ENCODE data around the gene TGFBI.
A peak's percentile ranks its signal among the peaks of the same experiment; 100 is the strongest.
"Not testable (repeated sequence)": the region's sequence is repeated elsewhere in the genome, so short reads cannot be mapped to it uniquely, and the experiment has no call there.

The TGFBI gene

DNA sequence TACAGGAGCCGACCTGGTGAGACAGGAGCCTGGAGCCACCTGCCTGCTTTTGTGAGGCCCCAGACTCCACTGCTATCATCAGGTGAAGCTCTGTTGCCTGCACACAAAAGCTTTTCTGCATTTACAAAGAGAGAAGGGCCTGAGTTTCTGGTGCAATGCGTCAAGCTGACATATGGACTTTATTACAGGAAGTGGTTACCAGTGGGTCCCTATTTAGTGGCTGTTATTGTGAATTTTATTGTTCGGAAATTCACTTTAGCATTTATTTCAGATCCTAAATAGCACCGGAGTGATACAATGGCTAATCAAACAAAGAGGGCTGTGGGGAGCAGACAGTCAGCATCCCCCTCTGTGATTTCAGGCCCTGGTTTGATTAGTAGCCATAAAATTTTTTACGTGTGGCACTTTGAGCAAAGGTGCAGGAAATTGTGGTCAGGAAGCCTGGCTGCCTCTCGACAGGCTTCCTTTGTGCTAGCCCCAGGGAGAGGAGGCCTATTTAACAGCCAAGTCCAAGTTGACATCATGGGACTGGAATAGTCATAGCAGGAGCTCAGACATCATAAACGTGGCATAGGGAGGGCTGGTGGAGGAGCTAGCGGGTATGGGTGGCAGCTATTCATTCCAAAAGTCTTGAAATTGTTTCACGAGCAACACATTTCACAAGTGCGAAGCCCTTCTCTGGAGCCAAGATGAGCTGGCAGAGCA, 8.4 kb downstream of the TGFBI start:
- peak overlapping the region; percentile 66 for H3K4me3 Mint-ChIP-seq
- H3K27me3 Mint-ChIP-seq: no peaks in the 10 kb centered on the region
- H3K9me3 Mint-ChIP-seq: no peaks in the 10 kb centered on the region
- peaks cover 100% of the 10 kb centered on the region for H3K36me3 Mint-ChIP-seq (ENCODE audit: low read depth)
- peak overlapping the region; percentile 71 for H3K27ac Mint-ChIP-seq
- H3K4me1 Mint-ChIP-seq (ENCODE audit: low read depth): peaks cover 92% of the 10 kb centered on the region
- intact Hi-C loops (cut with micrococcal nuclease): no loop called here

- Mint-ChIP-seq H3K9me3 (no peaks in the 10 kb centered on the region), H3K27me3 (no peaks in the 10 kb centered on the region), H3K36me3 (ENCODE audit: low read depth) (peaks cover 100% of the 10 kb centered on the region), H3K4me1 (ENCODE audit: low read depth) (peaks cover 89% of the 10 kb centered on the region), H3K4me3 (no peak overlapping the region), H3K27ac (no peak overlapping the region)
- intact Hi-C loops (cut with micrococcal nuclease): no loop called here
These were observed 9.8 kb downstream of the TGFBI start for GRCh38 chr5:136038635-136039034.

DNA sequence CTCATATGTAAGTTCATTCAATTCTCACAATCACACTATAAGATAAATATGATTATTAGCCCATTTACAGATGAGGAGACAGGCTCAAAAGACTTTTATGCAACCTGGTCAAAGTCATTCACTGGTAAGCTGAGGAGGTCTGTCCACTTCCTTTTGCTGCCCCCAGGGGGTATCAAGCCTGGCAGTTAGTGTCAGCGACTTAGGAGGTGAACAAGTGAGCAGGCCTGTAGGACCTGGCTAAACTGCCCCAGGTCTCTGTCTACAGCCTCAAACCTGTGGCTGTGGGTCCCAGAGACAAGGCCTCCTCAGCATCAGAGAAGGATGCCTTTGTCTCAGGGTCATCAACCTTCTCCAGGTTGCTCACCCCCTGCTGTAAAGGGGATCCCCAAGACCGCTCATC, 10.4 kb downstream of the TGFBI start:
- Mint-ChIP-seq H3K27ac (peak overlapping the region; percentile 50), H3K36me3 (ENCODE audit: low read depth) (peaks cover 100% of the 10 kb centered on the region), H3K9me3 (no peaks in the 10 kb centered on the region), H3K27me3 (no peaks in the 10 kb centered on the region), H3K4me3 (no peak overlapping the region), H3K4me1 (ENCODE audit: low read depth) (peaks cover 89% of the 10 kb centered on the region)
- intact Hi-C loops (cut with micrococcal nuclease): no loop called here

GRCh38 chr5:136040746-136041415, 12.1 kb downstream of the TGFBI start:
- Mint-ChIP-seq H3K4me3 (peak overlapping the region; percentile 6), H3K27ac (peak overlapping the region; percentile 81), H3K4me1 (ENCODE audit: low read depth) (peaks cover 86% of the 10 kb centered on the region), H3K9me3 (no peaks in the 10 kb centered on the region), H3K36me3 (ENCODE audit: low read depth) (peaks cover 100% of the 10 kb centered on the region), H3K27me3 (no peaks in the 10 kb centered on the region)
- intact Hi-C loops (cut with micrococcal nuclease): no loop called here

DNA sequence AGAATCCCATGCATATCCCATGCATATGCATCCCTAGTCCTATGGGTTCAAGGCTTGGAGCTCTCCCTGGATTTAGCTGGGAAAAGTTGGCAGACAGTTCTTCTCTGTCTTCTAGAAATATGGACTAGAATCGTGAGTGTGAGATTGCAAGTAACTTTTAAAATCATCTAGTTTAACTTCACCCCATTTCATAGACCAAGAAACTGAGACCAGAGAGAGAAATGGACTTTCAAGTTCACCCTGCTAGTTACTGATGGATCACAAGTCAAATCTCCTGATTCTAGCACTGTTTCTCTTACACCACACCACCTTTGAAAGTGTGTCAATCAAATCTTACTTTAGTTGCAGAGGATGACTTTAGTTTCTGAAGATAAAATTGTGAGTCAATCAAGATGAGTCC, 13.4 kb downstream of the TGFBI start:
- Mint-ChIP-seq H3K27ac (peak overlapping the region; percentile 81), H3K27me3 (no peaks in the 10 kb centered on the region)
- intact Hi-C loops (cut with micrococcal nuclease): no loop called here

GRCh38 chr5:136042665-136043121, 13.9 kb downstream of the TGFBI start:
- intact Hi-C loops (cut with micrococcal nuclease): no loop called here
- H3K9me3 Mint-ChIP-seq: no peaks in the 10 kb centered on the region
- H3K4me3 Mint-ChIP-seq: peak overlapping the region; percentile 17
- peaks cover 100% of the 10 kb centered on the region for H3K36me3 Mint-ChIP-seq (ENCODE audit: low read depth)
- peak overlapping the region; percentile 81 for H3K27ac Mint-ChIP-seq
- H3K27me3 Mint-ChIP-seq: no peaks in the 10 kb centered on the region
- peaks cover 86% of the 10 kb centered on the region for H3K4me1 Mint-ChIP-seq (ENCODE audit: low read depth)

More for the DNA sequence above, 13.4 kb downstream of the TGFBI start:
- Mint-ChIP-seq H3K4me1 (ENCODE audit: low read depth) (peaks cover 86% of the 10 kb centered on the region), H3K9me3 (no peaks in the 10 kb centered on the region), H3K36me3 (ENCODE audit: low read depth) (peaks cover 100% of the 10 kb centered on the region), H3K4me3 (no peak overlapping the region)

- H3K27ac Mint-ChIP-seq: peak overlapping the region; percentile 81
These were observed 14.8 kb downstream of the TGFBI start for GRCh38 chr5:136043551-136043950.

GRCh38 chr5:136043968-136044610, 15.3 kb downstream of the TGFBI start:
- H3K36me3 Mint-ChIP-seq (ENCODE audit: low read depth): peaks cover 100% of the 10 kb centered on the region
- no peak overlapping the region for H3K4me3 Mint-ChIP-seq
- intact Hi-C loops (cut with micrococcal nuclease): no loop called here
- peaks cover 92% of the 10 kb centered on the region for H3K4me1 Mint-ChIP-seq (ENCODE audit: low read depth)
- H3K9me3 Mint-ChIP-seq: no peaks in the 10 kb centered on the region
- no peaks in the 10 kb centered on the region for H3K27me3 Mint-ChIP-seq
- peak overlapping the region; percentile 81 for H3K27ac Mint-ChIP-seq

More at GRCh38 chr5:136043551-136043950, 14.8 kb downstream of the TGFBI start:
- Mint-ChIP-seq H3K36me3 (ENCODE audit: low read depth) (peaks cover 100% of the 10 kb centered on the region), H3K4me1 (ENCODE audit: low read depth) (peaks cover 86% of the 10 kb centered on the region), H3K9me3 (no peaks in the 10 kb centered on the region), H3K27me3 (no peaks in the 10 kb centered on the region), H3K4me3 (no peak overlapping the region)
- intact Hi-C loops (cut with micrococcal nuclease): no loop called here

DNA sequence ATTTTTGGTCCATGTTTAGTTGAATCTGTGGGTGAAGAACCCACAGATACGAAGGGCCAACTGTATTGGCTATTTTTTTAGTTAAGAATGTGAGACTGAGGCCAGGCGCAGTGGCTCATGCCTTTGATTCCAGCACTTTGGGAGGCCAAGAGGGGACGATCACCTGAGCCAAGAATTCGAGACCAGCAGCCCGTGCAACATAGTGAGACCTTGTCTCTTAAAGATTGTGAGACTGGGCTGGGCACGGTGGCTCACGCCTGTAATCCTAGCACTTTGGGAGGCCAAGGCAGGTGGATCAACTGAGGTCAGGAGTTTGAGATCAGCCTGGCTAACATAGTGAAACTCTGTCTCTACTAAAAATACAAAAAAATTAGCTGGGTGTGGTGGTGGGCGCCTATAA, 16.2 kb downstream of the TGFBI start:
- H3K4me3 Mint-ChIP-seq: not testable (repeated sequence)

GRCh38 chr5:136046246-136046645, 17.5 kb downstream of the TGFBI start:
- H3K4me1 Mint-ChIP-seq (ENCODE audit: low read depth): peaks cover 92% of the 10 kb centered on the region
- H3K27me3 Mint-ChIP-seq: no peaks in the 10 kb centered on the region
- H3K4me3 Mint-ChIP-seq: no peak overlapping the region
- peak overlapping the region; percentile 81 for H3K27ac Mint-ChIP-seq
- no peaks in the 10 kb centered on the region for H3K9me3 Mint-ChIP-seq
- intact Hi-C loops (cut with micrococcal nuclease): no loop called here
- peaks cover 100% of the 10 kb centered on the region for H3K36me3 Mint-ChIP-seq (ENCODE audit: low read depth)

More for the DNA sequence above, 16.2 kb downstream of the TGFBI start:
- Mint-ChIP-seq H3K36me3 (ENCODE audit: low read depth) (peaks cover 100% of the 10 kb centered on the region), H3K4me1 (ENCODE audit: low read depth) (peaks cover 92% of the 10 kb centered on the region), H3K27ac (peak overlapping the region; percentile 81)
- H3K27me3 Mint-ChIP-seq; intact Hi-C loops (cut with micrococcal nuclease); H3K9me3 Mint-ChIP-seq: not testable (repeated sequence)

- intact Hi-C loops (cut with micrococcal nuclease): no loop called here
- Mint-ChIP-seq H3K27me3 (no peaks in the 10 kb centered on the region), H3K36me3 (ENCODE audit: low read depth) (peaks cover 100% of the 10 kb centered on the region), H3K4me1 (ENCODE audit: low read depth) (peaks cover 91% of the 10 kb centered on the region), H3K9me3 (no peaks in the 10 kb centered on the region), H3K27ac (peak overlapping the region; percentile 81), H3K4me3 (peak overlapping the region; percentile 36)
These were observed 19.1 kb downstream of the TGFBI start for GRCh38 chr5:136047858-136048257.

GRCh38 chr5:136048966-136049365, 20.2 kb downstream of the TGFBI start:
- H3K9me3 Mint-ChIP-seq: no peaks in the 10 kb centered on the region
- peaks cover 92% of the 10 kb centered on the region for H3K4me1 Mint-ChIP-seq (ENCODE audit: low read depth)
- intact Hi-C loops (cut with micrococcal nuclease): no loop called here
- no peaks in the 10 kb centered on the region for H3K27me3 Mint-ChIP-seq
- no peak overlapping the region for H3K4me3 Mint-ChIP-seq
- H3K36me3 Mint-ChIP-seq (ENCODE audit: low read depth): peaks cover 100% of the 10 kb centered on the region
- peak overlapping the region; percentile 81 for H3K27ac Mint-ChIP-seq

- Mint-ChIP-seq H3K36me3 (ENCODE audit: low read depth) (peaks cover 100% of the 10 kb centered on the region), H3K4me3 (no peak overlapping the region), H3K27me3 (no peaks in the 10 kb centered on the region), H3K9me3 (no peaks in the 10 kb centered on the region), H3K4me1 (ENCODE audit: low read depth) (peaks cover 80% of the 10 kb centered on the region), H3K27ac (peak overlapping the region; percentile 81)
- intact Hi-C loops (cut with micrococcal nuclease): loop anchor here (5.0 kb wide), 1 partner anchor 74 kb away; no protein-coding TSS in a partner anchor
These were observed 22.9 kb downstream of the TGFBI start for GRCh38 chr5:136051486-136052220.

All from dendritic cell treated with granulocyte-macrophage colony-stimulating factor and Interleukin-4, amounts not matched to agents 40 ng/mL and 50 ng/mL, for 4 days (primary cell).